ENCODE data around the gene TUBGCP2.

GRCh38 chr10:133241501-133242205 is 67.0 kb downstream of the TUBGCP2 start:
- TF ChIP-seq CTCF (IDR thresholded peaks at IDR 0.05; ENCODE audit: low read depth, low read length, poor library complexity, severe bottlenecking) (no peak), EZH2phosphoT487 (IDR thresholded peaks at IDR 0.05; ENCODE audit: borderline replicate concordance, low read length) (no peak)
